ENCODE results near the gene MRPL32. TPM values are rescaled to one million over a fixed set of nuclear protein-coding genes. Genes with fewer than 3 reads are reported as not detected.

Gene MRPL32
- total and polyA plus RNA-seq, 2 of the 13 experiments (the other 11 are each of a cell fraction or from before 2014, with no cell fraction given) = 39.0 to 81.2 TPM

GRCh38 chr7:42982604-42983115 is 50.5 kb downstream of the MRPL32 start (continued):
- TF ChIP-seq HDAC6 (IDR thresholded peaks at IDR 0.05; ENCODE audit: low read depth, low read length) (no peak), DNMT1 (CRISPR knock-in tag; IDR thresholded peaks at IDR 0.05) (no peak), ZNF10 (CRISPR knock-in tag; IDR thresholded peaks at IDR 0.05; ENCODE audit: borderline replicate concordance, low read depth) (no peak), MEIS1 (CRISPR knock-in tag; IDR thresholded peaks at IDR 0.05; ENCODE audit: borderline replicate concordance) (peak; percentile 63; the same call in 1 of the 2 replicates), STAT5B (CRISPR knock-in tag; IDR thresholded peaks at IDR 0.05) (no peak), ZNF75D (CRISPR knock-in tag; IDR thresholded peaks at IDR 0.05; ENCODE audit: borderline replicate concordance) (no peak), RBM39 (IDR thresholded peaks at IDR 0.05; ENCODE audit: low read depth, low read length, poor library complexity, severe bottlenecking) (no peak), MAZ (IDR thresholded peaks at IDR 0.05; ENCODE audit: borderline replicate concordance, low read depth, low read length) (0 out of 2 replicates have a peak, but pooled peaks have one; percentile 12), MAZ (CRISPR knock-in tag; IDR thresholded peaks at IDR 0.05; ENCODE audit: low read depth) (no peak)
- TF ChIP-seq, protein P1, sequence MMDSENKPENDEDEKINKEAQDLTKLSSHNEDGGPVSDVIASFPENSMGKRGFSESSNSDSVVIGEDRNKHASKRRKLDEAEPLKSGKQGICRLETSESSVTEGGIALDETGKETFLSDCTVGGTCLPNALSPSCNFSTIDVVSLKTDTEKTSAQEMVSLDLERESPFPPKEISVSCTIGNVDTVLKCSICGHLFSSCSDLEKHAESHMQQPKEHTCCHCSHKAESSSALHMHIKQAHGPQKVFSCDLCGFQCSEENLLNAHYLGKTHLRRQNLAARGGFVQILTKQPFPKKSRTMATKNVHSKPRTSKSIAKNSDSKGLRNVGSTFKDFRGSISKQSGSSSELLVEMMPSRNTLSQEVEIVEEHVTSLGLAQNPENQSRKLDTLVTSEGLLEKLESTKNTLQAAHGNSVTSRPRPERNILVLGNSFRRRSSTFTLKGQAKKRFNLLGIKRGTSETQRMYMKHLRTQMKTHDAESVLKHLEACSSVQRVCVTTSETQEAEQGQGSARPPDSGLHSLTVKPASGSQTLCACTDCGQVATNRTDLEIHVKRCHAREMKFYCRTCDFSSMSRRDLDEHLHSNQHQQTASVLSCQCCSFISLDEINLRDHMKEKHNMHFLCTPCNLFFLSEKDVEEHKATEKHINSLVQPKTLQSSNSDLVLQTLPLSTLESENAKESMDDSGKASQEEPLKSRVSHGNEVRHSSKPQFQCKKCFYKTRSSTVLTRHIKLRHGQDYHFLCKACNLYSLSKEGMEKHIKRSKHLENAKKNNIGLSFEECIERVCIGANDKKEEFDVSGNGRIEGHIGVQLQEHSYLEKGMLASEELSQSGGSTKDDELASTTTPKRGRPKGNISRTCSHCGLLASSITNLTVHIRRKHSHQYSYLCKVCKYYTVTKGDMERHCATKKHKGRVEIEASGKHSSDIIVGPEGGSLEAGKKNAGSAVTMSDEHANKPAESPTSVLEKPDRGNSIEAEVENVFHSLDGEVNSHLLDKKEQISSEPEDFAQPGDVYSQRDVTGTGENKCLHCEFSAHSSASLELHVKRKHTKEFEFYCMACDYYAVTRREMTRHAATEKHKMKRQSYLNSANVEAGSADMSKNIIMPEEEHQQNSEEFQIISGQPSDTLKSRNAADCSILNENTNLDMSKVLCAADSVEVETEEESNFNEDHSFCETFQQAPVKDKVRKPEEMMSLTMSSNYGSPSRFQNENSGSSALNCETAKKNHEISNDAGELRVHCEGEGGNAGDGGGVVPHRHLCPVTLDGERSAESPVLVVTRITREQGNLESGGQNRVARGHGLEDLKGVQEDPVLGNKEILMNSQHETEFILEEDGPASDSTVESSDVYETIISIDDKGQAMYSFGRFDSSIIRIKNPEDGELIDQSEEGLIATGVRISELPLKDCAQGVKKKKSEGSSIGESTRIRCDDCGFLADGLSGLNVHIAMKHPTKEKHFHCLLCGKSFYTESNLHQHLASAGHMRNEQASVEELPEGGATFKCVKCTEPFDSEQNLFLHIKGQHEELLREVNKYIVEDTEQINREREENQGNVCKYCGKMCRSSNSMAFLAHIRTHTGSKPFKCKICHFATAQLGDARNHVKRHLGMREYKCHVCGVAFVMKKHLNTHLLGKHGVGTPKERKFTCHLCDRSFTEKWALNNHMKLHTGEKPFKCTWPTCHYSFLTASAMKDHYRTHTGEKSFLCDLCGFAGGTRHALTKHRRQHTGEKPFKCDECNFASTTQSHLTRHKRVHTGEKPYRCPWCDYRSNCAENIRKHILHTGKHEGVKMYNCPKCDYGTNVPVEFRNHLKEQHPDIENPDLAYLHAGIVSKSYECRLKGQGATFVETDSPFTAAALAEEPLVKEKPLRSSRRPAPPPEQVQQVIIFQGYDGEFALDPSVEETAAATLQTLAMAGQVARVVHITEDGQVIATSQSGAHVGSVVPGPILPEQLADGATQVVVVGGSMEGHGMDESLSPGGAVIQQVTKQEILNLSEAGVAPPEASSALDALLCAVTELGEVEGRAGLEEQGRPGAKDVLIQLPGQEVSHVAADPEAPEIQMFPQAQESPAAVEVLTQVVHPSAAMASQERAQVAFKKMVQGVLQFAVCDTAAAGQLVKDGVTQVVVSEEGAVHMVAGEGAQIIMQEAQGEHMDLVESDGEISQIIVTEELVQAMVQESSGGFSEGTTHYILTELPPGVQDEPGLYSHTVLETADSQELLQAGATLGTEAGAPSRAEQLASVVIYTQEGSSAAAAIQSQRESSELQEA (CRISPR knock-in tag; IDR thresholded peaks at IDR 0.05; ENCODE audit: not compliant biosample characterization) = no peak
- TF ChIP-seq, protein P2, sequence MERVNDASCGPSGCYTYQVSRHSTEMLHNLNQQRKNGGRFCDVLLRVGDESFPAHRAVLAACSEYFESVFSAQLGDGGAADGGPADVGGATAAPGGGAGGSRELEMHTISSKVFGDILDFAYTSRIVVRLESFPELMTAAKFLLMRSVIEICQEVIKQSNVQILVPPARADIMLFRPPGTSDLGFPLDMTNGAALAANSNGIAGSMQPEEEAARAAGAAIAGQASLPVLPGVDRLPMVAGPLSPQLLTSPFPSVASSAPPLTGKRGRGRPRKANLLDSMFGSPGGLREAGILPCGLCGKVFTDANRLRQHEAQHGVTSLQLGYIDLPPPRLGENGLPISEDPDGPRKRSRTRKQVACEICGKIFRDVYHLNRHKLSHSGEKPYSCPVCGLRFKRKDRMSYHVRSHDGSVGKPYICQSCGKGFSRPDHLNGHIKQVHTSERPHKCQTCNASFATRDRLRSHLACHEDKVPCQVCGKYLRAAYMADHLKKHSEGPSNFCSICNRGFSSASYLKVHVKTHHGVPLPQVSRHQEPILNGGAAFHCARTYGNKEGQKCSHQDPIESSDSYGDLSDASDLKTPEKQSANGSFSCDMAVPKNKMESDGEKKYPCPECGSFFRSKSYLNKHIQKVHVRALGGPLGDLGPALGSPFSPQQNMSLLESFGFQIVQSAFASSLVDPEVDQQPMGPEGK (CRISPR knock-in tag; IDR thresholded peaks at IDR 0.05) = no peak
